GM12874 (cell line): Measurements from ENCODE around the gene DLAT.

Experiments used
- CTCF ChIP-seq: IDR thresholded peaks from 2 replicates; pipeline ENCODE4 v1.5.1; 2011; ENCODE audit warnings: low read depth, mild to moderate bottlenecking, control low read depth, low read length, moderate library complexity; ENCODE audit not compliant: insufficient read depth

Gene DLAT

GRCh38 chr11:111999111-111999510 lies 26.1 kb upstream of the DLAT start:
- no peak for TF ChIP-seq CTCF

GRCh38 chr11:112000703-112001102 lies 24.5 kb upstream of the DLAT start:
- TF ChIP-seq CTCF = no peak

GRCh38 chr11:112002491-112003216 lies 22.6 kb upstream of the DLAT start:
- TF ChIP-seq CTCF = no peak

- peak; percentile 83 for TF ChIP-seq CTCF
These were observed 20.8 kb upstream of the DLAT start for GRCh38 chr11:112004389-112004788.

GRCh38 chr11:112005422-112006094 lies 19.6 kb upstream of the DLAT start:
- no peak for TF ChIP-seq CTCF

- TF ChIP-seq CTCF = no peak
These were observed 12.3 kb upstream of the DLAT start for GRCh38 chr11:112012874-112013273.

- no peak for TF ChIP-seq CTCF
These were observed 11.6 kb upstream of the DLAT start for GRCh38 chr11:112013497-112014164.
